ENCODE results near the gene ST6GALNAC3. TPM values are rescaled to one million over a fixed set of nuclear protein-coding genes. Genes with fewer than 3 reads are reported as not detected.
"Not testable (repeated sequence)": the region's sequence is repeated elsewhere in the genome, so short reads cannot be mapped to it uniquely, and the experiment has no call there.

Gene ST6GALNAC3
- total RNA-seq, 1 donor from 2014 or later = 11.7 TPM

DNA sequence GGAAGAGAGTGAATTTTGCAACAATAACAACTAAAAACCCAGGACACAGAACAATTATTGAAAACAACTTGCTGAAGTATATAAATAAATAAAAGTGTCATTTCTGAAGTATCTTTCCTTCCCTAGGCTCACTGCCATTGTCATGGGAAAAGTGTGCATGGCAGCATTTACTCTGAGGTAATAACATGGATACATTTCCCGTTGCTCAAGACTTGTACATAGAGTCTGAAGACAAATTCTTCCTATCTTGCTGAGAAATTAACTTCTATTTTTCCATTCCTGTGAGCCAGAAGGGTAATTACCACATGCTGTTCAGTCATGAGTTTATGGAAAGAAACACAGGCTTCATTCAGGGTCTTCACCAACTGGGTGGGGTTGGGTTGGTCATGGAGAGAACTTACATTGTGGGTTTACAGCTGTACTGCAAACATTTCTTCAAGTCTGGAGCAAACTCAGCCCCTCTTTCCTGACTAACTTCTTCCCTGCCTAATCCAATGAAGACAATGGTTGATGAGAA is 32.2 kb downstream of the ST6GALNAC3 start:
- no peak for DNase-seq (ENCODE audit: low spot score)

DNA sequence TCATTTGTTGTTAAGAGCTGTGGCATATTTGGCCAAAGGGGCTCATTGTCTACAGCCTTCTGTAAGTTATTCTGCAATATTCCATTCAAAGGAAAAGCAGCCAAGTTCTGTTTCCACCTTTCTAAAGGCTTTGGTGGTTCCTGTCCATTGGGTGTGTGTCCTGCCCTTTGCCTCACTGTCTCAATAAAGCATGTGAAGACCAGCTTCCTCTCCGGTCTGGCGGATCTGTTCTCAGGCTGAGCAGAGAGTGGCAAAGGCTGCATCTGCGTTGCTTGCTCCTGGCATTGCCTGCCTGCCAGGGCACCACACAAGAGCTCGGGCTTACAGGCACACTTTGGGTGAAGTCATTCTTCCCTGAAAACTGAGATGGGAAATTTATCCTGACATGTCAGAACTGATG is 34.9 kb downstream of the ST6GALNAC3 start:
- DNase-seq (ENCODE audit: low spot score) = no peak

- no peak for DNase-seq (ENCODE audit: low spot score)
Observed at GRCh38 chr1:76109901-76110560, 35.5 kb downstream of the ST6GALNAC3 start.

GRCh38 chr1:76110666-76111065 is 36.1 kb downstream of the ST6GALNAC3 start:
- DNase-seq (ENCODE audit: low spot score) = no peak

GRCh38 chr1:76112321-76112720 is 37.8 kb downstream of the ST6GALNAC3 start:
- DNase-seq (ENCODE audit: low spot score) = not testable (repeated sequence)

DNA sequence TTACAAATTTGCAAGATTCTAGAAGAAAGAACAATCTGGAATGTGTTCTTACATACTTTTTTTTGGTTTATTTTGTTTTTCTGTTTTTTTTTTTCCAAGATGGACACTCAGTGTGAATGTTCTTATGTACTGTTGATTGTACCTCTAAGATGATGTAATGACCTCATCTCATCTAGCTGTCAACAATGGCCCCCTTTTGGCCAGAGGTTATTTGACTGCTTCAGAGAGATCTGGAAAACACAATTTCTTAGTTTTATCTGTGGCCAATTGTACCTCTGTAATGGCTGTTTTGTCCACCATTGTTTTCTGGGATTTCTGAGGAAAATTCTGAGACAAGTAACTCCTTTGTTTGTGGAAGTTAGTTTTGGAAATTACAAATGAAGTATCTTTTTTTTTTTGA is 38.9 kb downstream of the ST6GALNAC3 start:
- no peak for DNase-seq (ENCODE audit: low spot score)

DNA sequence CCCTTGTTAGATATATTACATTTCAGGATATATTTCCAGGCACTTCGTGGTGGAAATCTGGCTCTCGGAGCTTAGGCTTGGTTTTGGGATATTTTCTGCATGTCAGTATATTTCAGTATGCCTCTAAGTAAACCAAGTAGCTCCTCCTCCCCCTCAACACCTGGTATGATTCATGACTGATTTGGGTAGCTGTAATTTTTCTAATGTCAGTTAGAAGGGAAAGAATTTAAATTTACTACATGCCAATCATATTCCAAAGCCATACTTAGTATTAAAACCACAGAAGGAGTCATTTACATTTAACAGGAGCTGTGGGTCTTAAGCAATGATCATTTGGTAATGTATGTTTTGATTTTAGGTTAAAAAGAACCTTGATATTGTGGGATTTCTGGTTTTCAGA is 40.6 kb downstream of the ST6GALNAC3 start:
- no peak for DNase-seq (ENCODE audit: low spot score)

DNA sequence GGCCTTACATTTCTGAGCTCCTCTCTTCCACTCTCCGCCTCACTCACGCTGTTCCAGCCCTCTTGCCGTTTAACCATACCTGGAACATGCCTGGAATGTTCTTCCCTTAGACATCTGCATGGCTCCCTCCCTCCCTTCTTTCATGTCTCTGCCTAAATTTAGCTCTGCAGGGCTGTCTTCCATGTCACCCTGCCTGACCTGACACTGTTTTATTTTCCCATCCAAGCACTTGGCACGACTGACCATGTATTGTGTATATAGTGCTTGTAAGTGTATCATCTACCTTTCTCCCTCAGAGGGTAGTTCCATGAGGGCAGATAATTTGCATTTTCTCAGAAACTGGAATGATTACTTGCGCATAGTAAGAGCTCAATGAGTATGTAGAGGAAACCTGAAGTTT is 47.3 kb downstream of the ST6GALNAC3 start:
- no peak for DNase-seq (ENCODE audit: low spot score)

DNA sequence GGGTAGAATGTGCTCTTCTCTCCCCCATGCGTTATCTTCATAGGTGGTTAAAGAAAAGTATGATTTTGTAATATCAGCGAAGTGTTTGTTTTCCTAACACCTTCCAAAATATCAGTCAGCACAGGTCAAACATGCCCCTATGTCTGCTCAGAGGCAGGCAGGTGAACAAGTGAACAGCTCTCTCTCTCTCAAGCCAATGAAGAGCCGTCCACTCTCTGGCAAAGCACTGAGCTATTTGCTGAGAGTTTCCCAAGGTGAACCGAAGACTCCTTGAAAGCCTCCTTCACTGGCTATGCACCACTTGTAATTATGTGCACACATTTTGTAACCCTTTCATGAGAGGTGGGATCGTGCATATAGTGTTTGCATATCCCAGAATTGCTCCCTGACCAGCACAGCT is 47.7 kb downstream of the ST6GALNAC3 start:
- no peak for DNase-seq (ENCODE audit: low spot score)

- DNase-seq (ENCODE audit: low spot score) = not testable (repeated sequence)
Observed at GRCh38 chr1:76123411-76124064, 49.0 kb downstream of the ST6GALNAC3 start.

DNA sequence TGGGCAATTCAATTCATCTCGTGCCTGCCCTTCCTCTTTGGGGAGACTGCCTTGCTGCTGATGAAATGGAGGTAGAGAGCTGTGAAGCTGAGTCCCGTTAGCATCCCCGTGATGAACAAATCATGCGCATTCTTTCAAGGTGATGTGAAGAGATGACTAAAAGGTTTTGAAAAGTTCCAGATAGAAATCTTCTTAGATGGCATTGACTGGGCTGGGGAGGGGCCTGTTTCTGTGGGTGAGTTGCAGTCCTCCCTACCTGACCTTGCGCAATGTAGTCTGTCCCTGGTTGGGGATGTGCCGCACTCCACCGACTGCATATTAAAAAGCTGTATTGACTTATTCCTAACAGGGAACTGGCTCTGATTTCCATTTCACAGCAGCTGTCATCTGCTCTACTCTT is 49.6 kb downstream of the ST6GALNAC3 start:
- DNase-seq (ENCODE audit: low spot score) = no peak

DNA sequence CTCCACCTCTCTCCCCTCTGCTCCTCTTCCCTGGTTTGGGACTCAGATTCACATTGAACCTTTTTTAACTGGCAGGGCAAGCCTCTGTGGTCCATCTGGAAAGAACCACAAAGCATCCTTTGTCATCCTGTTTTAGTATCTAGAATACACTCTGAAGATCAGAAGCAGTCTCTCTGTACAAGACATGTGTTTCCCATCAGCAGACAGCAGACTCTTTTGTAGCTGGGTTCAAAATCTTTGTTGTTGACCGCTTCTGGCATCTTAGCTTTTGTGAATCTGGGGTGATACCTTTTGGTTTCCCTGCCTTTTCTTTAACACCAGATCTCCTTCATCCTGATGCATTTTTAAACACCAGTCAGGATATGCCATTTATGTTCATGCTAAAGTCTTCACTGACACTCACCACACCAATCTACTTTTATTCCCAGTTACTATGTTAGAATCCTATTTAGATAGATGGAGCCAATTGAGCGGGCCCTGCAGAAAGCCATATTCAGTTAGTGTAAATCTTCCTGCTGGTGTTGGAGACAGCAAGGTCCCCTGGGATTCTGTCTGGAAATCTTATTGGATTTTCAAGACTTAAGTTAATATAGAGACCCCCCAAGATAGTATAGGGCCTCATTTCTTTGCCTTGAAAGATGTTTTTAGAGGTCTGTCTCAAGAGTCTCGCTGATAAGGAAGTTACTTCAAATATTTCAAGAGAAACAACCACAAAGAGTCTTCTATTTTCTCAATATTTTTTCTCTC is 51.1 kb downstream of the ST6GALNAC3 start:
- DNase-seq (ENCODE audit: low spot score) = no peak

- no peak for DNase-seq (ENCODE audit: low spot score)
Observed at GRCh38 chr1:76128096-76128495, 53.5 kb downstream of the ST6GALNAC3 start.

GRCh38 chr1:76129731-76130130 is 55.2 kb downstream of the ST6GALNAC3 start:
- DNase-seq (ENCODE audit: low spot score) = no peak

- DNase-seq (ENCODE audit: low spot score) = no peak
Observed at GRCh38 chr1:76130992-76131391, 56.4 kb downstream of the ST6GALNAC3 start.

DNA sequence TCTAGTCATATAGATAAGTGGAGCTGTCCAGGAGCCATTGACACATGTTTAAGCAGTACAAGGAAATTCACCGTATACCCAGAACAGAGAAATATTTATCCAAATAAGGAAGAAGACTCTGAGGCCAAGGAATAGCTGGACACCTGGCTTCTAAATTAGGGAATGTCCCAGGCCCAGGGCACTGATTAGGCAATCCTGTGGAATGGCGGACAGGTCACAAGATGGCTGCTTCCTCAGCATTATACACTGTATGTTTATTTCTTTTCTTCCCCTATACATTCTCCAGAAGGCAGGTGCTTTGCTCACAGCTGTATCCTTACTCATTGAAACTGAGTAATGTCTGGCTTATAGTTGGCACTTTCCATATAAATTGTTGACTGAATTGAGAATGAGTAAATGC is 59.4 kb downstream of the ST6GALNAC3 start:
- DNase-seq (ENCODE audit: low spot score) = no peak

GRCh38 chr1:76135835-76136234 is 61.3 kb downstream of the ST6GALNAC3 start:
- DNase-seq (ENCODE audit: low spot score) = no peak

DNA sequence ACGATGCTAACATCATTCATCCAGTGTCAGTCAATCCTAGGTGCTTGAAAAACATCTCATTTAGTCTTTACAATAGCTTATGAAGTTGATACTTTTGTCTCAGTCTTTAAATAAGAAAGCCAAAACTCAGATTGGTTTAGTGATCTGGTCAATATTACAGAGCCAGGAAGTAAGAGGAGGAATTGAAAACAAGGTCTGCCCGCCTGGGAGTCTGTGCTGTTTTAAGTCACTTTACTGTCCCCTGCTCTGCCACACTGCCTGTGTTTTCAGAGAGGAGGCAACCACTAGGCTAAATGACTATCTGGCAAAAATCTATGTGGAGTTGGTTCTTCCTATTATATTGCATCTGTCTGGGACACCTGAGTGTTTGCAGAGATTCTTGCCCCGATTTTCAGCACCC is 62.3 kb downstream of the ST6GALNAC3 start:
- no peak for DNase-seq (ENCODE audit: low spot score)

- no peak for DNase-seq (ENCODE audit: low spot score)
Observed at GRCh38 chr1:76137746-76138145, 63.2 kb downstream of the ST6GALNAC3 start.

DNA sequence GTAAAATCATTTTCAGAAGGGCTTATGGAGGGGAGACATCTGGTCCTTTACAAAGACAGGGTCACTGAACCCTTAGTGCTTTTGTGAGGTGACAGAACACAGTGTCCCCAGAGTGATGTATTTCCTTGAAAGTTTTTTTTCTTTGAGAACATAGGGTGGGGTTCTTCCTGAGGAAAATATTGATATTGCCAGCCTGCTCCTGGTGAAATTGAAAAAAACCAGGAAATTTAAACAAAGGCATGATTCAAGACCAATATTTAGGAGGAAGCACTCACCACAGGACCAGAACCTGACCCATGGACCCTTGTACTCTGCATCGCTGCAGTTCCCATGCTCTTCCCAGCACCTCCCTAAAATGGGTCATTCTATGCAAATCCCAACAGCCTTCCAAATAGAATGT is 63.7 kb downstream of the ST6GALNAC3 start:
- no peak for DNase-seq (ENCODE audit: low spot score)

DNA sequence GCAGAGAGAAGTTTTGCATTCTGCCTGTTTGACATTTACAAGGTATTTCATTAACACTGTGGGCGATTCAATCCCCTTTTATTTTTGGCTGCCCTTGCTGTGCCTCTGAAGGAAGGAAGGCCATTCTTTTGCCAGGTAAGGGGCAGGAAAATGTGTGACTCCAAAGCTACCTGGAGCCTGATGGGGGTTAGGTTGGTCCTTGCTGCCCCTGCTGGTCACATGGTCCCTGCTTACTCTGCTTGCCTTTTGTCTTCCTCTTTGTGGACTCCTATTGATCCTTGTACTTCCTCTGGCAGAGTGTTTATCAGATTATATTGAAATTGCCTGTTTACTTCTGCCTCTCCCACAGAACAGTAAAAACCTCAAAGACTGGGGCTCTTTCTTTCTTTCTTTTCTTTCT is 65.7 kb downstream of the ST6GALNAC3 start:
- DNase-seq (ENCODE audit: low spot score) = no peak

- DNase-seq (ENCODE audit: low spot score) = no peak
Observed at GRCh38 chr1:76141929-76142328, 67.4 kb downstream of the ST6GALNAC3 start.
